Activated CD4-positive, alpha-beta T cell treated with anti-CD3 and anti-CD28 coated beads, Interleukin-10, Interleukin-2, amounts not matched to agents 100 ng/mL and 50 ng/mL, durations not matched to agents 16 hours and 8 hours (primary cell): ENCODE results near the gene TMEM161A.

Experiments
- DNase-seq: peaks from one replicate; pipeline ENCODE4 v3.0.0-alpha.2; 2020

TMEM161A gene

GRCh38 chr19:19095691-19096090 lies 42.6 kb downstream of the TMEM161A start:
- no peak for DNase-seq

GRCh38 chr19:19094513-19094912 lies 43.8 kb downstream of the TMEM161A start:
- no peak for DNase-seq

GRCh38 chr19:19087676-19088075 lies 50.6 kb downstream of the TMEM161A start:
- DNase-seq: no peak

- no peak for DNase-seq
Observed at GRCh38 chr19:19083413-19084178, 54.7 kb downstream of the TMEM161A start.

- DNase-seq: no peak
Observed at GRCh38 chr19:19081642-19082151, 56.6 kb downstream of the TMEM161A start.

- DNase-seq: no peak
Observed at GRCh38 chr19:19079571-19079970, 58.7 kb downstream of the TMEM161A start.

- DNase-seq: no peak
Observed at GRCh38 chr19:19078801-19079200, 59.5 kb downstream of the TMEM161A start.

- no peak for DNase-seq
Observed at GRCh38 chr19:19077103-19077502, 61.2 kb downstream of the TMEM161A start.

- DNase-seq: no peak
Observed at GRCh38 chr19:19076476-19076875, 61.8 kb downstream of the TMEM161A start.

GRCh38 chr19:19075126-19075525 lies 63.2 kb downstream of the TMEM161A start:
- no peak for DNase-seq

- DNase-seq: no peak
Observed at GRCh38 chr19:19074196-19074882, 63.9 kb downstream of the TMEM161A start.

- no peak for DNase-seq
Observed at GRCh38 chr19:19071897-19072296, 66.4 kb downstream of the TMEM161A start.
